ENCODE results near the gene TBPL1.

GRCh38 chr6:134021396-134022122, 68.5 kb downstream of the TBPL1 start:
- TF ChIP-seq CTCF (IDR thresholded peaks at IDR 0.05 in 4 of 5, conservative IDR thresholded peaks at IDR 0.05 in 1 of 5), result no peak
- TF ChIP-seq POLR2A (IDR thresholded peaks at IDR 0.05), result no peak

Measured in gastrocnemius medialis (tissue), 4 donors.